Right atrium auricular region (tissue), 2 donors: ENCODE measurements around the gene DCC. TPM values are rescaled to one million over a fixed set of nuclear protein-coding genes. Genes with fewer than 3 reads are reported as not detected.

Experiments
- DNase-seq: peaks from one replicate; pipeline ENCODE4 v3.0.0-alpha.2; 2019; ENCODE audit warnings: low spot score
- H3K27ac ChIP-seq, 2 donors: fragments of 200-600 bp; sonication (generic); 1 replicate in 1 of 2; 2 replicates in 1 of 2; pipeline ENCODE4 v1.5.1; 2016 to 2019
- H3K27me3 ChIP-seq, 2 donors: fragments of 200-600 bp; sonication (generic); one replicate each; pipeline versions ENCODE4 v1.5.1 to v1.6.0; 2017 to 2019
- H3K36me3 ChIP-seq: fragments of 200-600 bp; sonication (generic); one replicate; pipeline ENCODE4 v1.5.1; 2016
- H3K4me1 ChIP-seq, 2 donors: fragments of 200-600 bp; sonication (generic); one replicate each; pipeline versions ENCODE4 v1.5.1 to v1.6.0; 2017 to 2019
- H3K4me3 ChIP-seq, 2 donors: fragments of 200-600 bp; sonication (generic); 1 replicate in 1 of 2; 2 replicates in 1 of 2; pipeline ENCODE4 v1.5.1; 2017 to 2019; ENCODE audit warnings: mild to moderate bottlenecking in 1 of 2, moderate library complexity in 1 of 2
- H3K9me3 ChIP-seq, 2 donors: fragments of 200-600 bp; sonication (generic); one replicate each; pipeline ENCODE4 v1.5.1; 2019
- total RNA-seq, 2 donors: library from RNA; depleted of rRNA; stranded (reverse); fragments of >200 nt; gene quantifications; one replicate each; pipeline ENCODE4 v1.1.0, GENCODE V29; 2016
- TF ChIP-seq, protein P1 (sequence below), 2 donors: fragments of 200-600 bp; sonication (generic); IDR thresholded peaks; one replicate each; pipeline ENCODE4 v1.5.1; 2019; ENCODE audit warnings: antibody characterized with exemption in 2 of 2

DCC gene
- total RNA-seq, 2 donors from 2014 or later = not detected

DNA sequence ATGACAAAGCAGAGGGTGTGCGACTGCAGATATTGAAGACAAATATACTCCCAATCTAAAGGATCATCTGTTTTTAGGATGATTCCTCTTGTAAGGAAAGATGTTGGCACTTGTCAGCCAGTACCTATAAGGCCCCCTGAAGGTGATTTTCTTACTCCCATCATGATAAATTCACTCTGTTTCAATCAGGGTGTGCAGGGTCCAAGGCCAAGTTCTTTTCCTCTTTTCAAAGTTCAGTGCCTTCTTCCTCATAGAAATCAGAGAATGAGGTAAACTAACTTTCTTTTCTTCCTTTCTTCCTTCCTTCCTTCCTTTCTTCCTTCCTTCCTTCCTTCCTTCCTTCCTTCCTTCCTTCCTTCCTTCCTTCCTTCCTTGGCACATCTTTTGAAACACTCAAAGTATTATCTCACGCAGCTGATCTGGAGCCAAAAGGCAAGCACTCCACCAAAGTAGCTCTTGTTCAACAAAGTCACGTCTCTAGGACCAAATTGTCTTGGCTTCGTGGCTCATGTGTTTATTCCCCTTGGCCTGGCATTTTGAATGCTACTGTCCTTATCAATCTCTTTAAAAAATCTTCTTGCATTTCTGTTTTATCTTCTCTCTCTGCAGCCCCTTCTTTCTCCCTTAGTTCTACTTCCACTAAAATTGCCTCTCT is 87.7 kb downstream of the DCC start:
- H3K9me3 ChIP-seq = no peaks in the 10 kb centered on the region

DNA sequence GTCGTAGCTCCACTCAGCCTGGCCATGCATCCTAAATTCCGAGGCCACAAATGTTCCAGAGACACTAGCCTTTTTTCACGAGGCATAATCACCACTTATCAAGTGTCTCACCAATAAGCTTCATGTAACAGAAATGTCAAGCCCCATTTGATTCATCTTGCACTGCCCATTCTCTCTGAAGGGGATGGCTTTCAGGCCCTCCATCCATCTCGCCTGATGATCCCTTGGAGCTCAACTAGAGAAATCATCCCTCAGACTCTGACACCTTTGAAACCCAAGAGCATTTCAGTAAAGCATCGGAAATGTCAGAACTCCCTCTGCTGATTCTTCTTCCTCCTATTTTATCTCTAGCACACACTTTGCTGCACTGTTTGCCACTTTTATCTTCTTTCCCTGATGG is 91.7 kb downstream of the DCC start:
- no peak overlapping the region for H3K27ac ChIP-seq
- no peak overlapping the region for H3K4me3 ChIP-seq
- H3K4me1 ChIP-seq = no peaks in the 10 kb centered on the region
- H3K36me3 ChIP-seq = no peaks in the 10 kb centered on the region
- no peaks in the 10 kb centered on the region for H3K27me3 ChIP-seq
- TF ChIP-seq, protein P1, sequence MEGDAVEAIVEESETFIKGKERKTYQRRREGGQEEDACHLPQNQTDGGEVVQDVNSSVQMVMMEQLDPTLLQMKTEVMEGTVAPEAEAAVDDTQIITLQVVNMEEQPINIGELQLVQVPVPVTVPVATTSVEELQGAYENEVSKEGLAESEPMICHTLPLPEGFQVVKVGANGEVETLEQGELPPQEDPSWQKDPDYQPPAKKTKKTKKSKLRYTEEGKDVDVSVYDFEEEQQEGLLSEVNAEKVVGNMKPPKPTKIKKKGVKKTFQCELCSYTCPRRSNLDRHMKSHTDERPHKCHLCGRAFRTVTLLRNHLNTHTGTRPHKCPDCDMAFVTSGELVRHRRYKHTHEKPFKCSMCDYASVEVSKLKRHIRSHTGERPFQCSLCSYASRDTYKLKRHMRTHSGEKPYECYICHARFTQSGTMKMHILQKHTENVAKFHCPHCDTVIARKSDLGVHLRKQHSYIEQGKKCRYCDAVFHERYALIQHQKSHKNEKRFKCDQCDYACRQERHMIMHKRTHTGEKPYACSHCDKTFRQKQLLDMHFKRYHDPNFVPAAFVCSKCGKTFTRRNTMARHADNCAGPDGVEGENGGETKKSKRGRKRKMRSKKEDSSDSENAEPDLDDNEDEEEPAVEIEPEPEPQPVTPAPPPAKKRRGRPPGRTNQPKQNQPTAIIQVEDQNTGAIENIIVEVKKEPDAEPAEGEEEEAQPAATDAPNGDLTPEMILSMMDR (IDR thresholded peaks at IDR 0.05) = no peak
- H3K9me3 ChIP-seq = no peaks in the 10 kb centered on the region
- DNase-seq = no peak

More for the DNA sequence above, 87.7 kb downstream of the DCC start:
- no peaks in the 10 kb centered on the region for H3K27me3 ChIP-seq
- no peak for DNase-seq
- TF ChIP-seq, protein P1 (IDR thresholded peaks at IDR 0.05) = no peak
- no peak overlapping the region for H3K27ac ChIP-seq
- H3K4me1 ChIP-seq = no peaks in the 10 kb centered on the region
- no peak overlapping the region for H3K4me3 ChIP-seq
- no peaks in the 10 kb centered on the region for H3K36me3 ChIP-seq

DNA sequence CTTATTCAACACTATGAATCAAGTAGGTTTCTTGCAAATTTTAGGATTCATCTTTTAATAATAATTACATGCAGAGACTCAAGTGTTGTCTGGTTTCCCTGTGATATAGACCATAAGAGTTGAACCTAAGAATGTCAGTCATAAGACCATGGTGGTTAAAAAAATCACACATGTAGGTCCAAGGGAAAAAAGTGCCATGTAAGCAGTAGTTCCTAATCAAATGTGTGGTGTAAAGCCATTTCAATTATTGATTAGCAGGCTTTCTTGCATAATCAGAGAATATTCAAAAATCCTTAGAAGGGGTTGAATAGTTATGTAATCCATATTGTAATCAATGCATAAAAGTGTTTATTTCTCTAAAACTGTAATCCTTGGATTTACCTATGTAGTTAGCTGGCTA is 93.8 kb downstream of the DCC start:
- Histone ChIP-seq H3K4me1 (no peaks in the 10 kb centered on the region), H3K4me3 (no peak overlapping the region), H3K9me3 (no peaks in the 10 kb centered on the region), H3K36me3 (no peaks in the 10 kb centered on the region), H3K27me3 (no peaks in the 10 kb centered on the region), H3K27ac (no peak overlapping the region)
- TF ChIP-seq, protein P1 (IDR thresholded peaks at IDR 0.05) = no peak
- no peak for DNase-seq

DNA sequence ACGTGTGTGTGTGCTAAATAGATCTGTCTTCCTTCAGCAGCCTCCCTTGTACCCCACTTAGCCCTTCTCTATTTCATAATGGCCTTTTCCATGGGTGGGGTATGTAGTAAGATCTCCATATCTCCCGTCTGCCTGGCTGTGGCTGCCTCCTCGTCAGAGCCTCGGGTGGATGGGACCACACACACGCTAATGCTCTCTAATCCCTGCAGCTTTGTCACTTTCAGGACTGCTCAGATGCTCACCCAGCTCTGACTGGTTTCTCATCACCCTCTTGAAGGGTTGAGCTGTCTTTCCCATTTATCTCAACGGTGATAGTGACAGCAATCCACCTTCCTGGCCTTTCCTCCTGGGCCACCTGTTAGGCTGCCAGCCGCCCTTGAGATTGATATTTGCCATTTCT is 95.3 kb downstream of the DCC start:
- TF ChIP-seq, protein P1 (IDR thresholded peaks at IDR 0.05) = no peak
- no peaks in the 10 kb centered on the region for H3K27me3 ChIP-seq

DNA sequence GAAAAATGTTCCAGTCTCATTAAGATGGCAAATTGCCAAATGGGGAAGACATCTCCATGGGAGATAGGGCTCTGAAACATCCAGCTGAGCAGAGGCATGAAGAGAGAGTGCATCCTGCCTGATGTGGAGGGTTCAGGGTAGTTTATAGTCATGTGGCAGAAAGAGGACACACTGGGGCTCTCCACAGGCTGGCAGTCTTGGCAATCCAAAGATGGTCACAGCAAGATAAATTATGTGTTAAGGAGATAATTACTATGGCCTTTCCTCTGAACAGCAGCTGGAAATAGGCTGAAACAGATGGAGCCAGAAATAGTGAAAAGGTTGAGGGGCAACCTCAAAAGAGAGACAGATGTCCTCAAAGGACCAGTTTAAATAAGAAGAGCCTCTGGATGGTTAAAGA is 97.2 kb downstream of the DCC start:
- H3K9me3 ChIP-seq = no peaks in the 10 kb centered on the region
- DNase-seq = no peak
- no peak overlapping the region for H3K4me3 ChIP-seq
- H3K4me1 ChIP-seq = no peaks in the 10 kb centered on the region
- H3K27ac ChIP-seq = no peak overlapping the region
- H3K36me3 ChIP-seq = no peaks in the 10 kb centered on the region
- H3K27me3 ChIP-seq = no peaks in the 10 kb centered on the region
- TF ChIP-seq, protein P1 (IDR thresholded peaks at IDR 0.05) = no peak

More for the DNA sequence above, 95.3 kb downstream of the DCC start:
- H3K4me1 ChIP-seq = no peaks in the 10 kb centered on the region
- no peaks in the 10 kb centered on the region for H3K9me3 ChIP-seq
- no peak overlapping the region for H3K4me3 ChIP-seq
- no peak overlapping the region for H3K27ac ChIP-seq
- no peaks in the 10 kb centered on the region for H3K36me3 ChIP-seq
- no peak for DNase-seq

DNA sequence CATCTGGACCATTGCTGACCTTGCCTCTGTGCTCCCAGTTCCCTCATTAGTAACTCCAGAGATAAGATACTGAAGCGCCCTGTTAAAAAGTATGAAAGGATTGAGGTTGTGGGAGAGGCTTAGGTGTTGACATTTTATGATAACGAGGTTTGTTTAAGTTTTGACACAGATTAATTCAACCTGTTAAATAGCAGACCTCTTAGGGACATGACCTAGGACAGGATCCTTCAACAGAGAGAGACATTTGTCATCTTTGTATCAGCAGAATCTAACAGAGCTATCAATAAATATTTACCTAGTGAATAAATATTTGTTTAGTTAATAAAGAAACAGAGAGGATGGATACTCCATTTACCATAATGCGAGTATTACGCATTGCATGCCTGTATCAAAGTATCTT is 99.5 kb downstream of the DCC start:
- H3K27me3 ChIP-seq = no peaks in the 10 kb centered on the region

More for the DNA sequence above, 99.5 kb downstream of the DCC start:
- no peak for DNase-seq
- Histone ChIP-seq H3K4me1 (no peaks in the 10 kb centered on the region), H3K36me3 (no peaks in the 10 kb centered on the region), H3K4me3 (no peak overlapping the region), H3K9me3 (no peaks in the 10 kb centered on the region), H3K27ac (no peak overlapping the region)
- TF ChIP-seq, protein P1 (IDR thresholded peaks at IDR 0.05) = no peak
